ENCODE data around the gene IGFBP3. TPM values are rescaled to one million over a fixed set of nuclear protein-coding genes. Genes with fewer than 3 reads are reported as not detected.

IGFBP3 gene
- total and polyA plus RNA-seq, 2 donors (not counting 1 experiment from before 2014, with no cell fraction given), result 8.9 to 227 TPM

DNA sequence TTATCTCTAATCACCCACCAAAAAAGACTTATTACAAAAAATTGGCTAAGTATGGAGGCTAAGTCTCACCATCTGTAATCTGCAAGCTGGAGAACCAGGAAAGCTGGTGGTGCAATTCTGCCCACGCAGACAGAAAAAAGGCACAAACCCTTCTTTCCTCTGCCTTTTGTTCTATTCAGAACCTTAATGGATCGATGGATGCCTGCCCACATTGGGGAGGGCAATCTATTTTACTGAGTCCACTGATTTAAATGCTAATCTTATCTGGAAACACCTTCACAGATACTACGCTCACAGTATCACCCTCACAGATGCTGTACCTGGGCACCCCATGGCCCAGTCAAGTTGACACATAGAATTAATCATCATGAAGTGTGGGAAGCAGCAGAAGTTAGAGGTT is 10.2 kb downstream of the IGFBP3 start:
- DNase-seq (ENCODE audit: low read depth in 2 of 2), result no peak

DNA sequence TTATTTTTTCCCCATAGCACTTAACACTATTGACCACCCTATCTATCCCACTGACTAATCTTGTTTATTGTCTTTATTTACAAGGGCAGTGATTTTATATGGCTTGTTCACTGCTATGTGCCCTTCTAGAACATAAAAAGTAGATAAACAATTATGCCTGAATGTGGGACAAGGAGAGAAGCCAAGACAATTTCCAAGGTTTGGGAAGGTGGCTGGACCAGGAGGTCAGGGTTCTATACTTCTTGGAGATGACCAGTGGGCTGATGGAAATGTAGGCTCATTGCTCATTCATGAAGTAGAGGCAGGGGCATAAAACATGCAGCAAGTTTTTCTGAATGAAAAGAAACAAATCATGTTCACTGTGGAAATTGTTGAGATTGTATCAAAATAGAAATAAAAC is 11.5 kb downstream of the IGFBP3 start:
- H3K4me2 ChIP-seq (ENCODE audit: extremely low read depth, insufficient read depth, low read length), result no peak overlapping the region
- DNase-seq (ENCODE audit: low read depth in 2 of 2), result no peak
- H3K27ac ChIP-seq (ENCODE audit: insufficient read depth, low read length), result no peak overlapping the region
- H2AFZ ChIP-seq (ENCODE audit: low read length), result no peak overlapping the region
- no peaks in the 10 kb centered on the region for H3K9me3 ChIP-seq (ENCODE audit: control insufficient read depth, insufficient read depth, low read depth, low read length)
- H3K4me3 ChIP-seq (replicated peaks in 1 of 4; ENCODE audit: control extremely low read depth in 1 of 4, insufficient read depth in 1 of 4, low read depth in 3 of 4, low read length in 4 of 4), result no peak overlapping the region
- peaks cover 4% of the 10 kb centered on the region for H3K27me3 ChIP-seq (ENCODE audit: control insufficient read depth, insufficient read depth, low read length)
- no peaks in the 10 kb centered on the region for H3K79me2 ChIP-seq (ENCODE audit: control insufficient read depth, insufficient read depth, low read length)
- H3K36me3 ChIP-seq (ENCODE audit: control insufficient read depth, insufficient read depth, low read length), result no peaks in the 10 kb centered on the region
- no peaks in the 10 kb centered on the region for H3K4me1 ChIP-seq (ENCODE audit: control insufficient read depth, extremely low read depth, insufficient read depth, low read length)
- H4K20me1 ChIP-seq (ENCODE audit: control insufficient read depth, extremely low read depth, insufficient read depth, low read length), result no peaks in the 10 kb centered on the region
- H3K9ac ChIP-seq (ENCODE audit: insufficient read depth, low read length), result no peak overlapping the region
- TF ChIP-seq, protein P1, sequence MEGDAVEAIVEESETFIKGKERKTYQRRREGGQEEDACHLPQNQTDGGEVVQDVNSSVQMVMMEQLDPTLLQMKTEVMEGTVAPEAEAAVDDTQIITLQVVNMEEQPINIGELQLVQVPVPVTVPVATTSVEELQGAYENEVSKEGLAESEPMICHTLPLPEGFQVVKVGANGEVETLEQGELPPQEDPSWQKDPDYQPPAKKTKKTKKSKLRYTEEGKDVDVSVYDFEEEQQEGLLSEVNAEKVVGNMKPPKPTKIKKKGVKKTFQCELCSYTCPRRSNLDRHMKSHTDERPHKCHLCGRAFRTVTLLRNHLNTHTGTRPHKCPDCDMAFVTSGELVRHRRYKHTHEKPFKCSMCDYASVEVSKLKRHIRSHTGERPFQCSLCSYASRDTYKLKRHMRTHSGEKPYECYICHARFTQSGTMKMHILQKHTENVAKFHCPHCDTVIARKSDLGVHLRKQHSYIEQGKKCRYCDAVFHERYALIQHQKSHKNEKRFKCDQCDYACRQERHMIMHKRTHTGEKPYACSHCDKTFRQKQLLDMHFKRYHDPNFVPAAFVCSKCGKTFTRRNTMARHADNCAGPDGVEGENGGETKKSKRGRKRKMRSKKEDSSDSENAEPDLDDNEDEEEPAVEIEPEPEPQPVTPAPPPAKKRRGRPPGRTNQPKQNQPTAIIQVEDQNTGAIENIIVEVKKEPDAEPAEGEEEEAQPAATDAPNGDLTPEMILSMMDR (conservative IDR thresholded peaks at IDR 0.05 in 1 of 2, IDR thresholded peaks at IDR 0.05 in 1 of 2; ENCODE audit: low read depth in 1 of 2, low read length in 2 of 2), result no peak
- no peak for TF ChIP-seq EZH2 (IDR thresholded peaks at IDR 0.05; ENCODE audit: low read length, missing control alignments)

More for the DNA sequence above, 10.2 kb downstream of the IGFBP3 start:
- Histone ChIP-seq H3K9ac (ENCODE audit: insufficient read depth, low read length) (no peak overlapping the region), H3K79me2 (ENCODE audit: control insufficient read depth, insufficient read depth, low read length) (no peaks in the 10 kb centered on the region), H2AFZ (ENCODE audit: low read length) (no peak overlapping the region), H3K27me3 (ENCODE audit: control insufficient read depth, insufficient read depth, low read length) (peaks cover 4% of the 10 kb centered on the region), H3K9me3 (ENCODE audit: control insufficient read depth, insufficient read depth, low read depth, low read length) (no peaks in the 10 kb centered on the region), H3K4me1 (ENCODE audit: control insufficient read depth, extremely low read depth, insufficient read depth, low read length) (no peaks in the 10 kb centered on the region), H3K4me2 (ENCODE audit: extremely low read depth, insufficient read depth, low read length) (no peak overlapping the region), H4K20me1 (ENCODE audit: control insufficient read depth, extremely low read depth, insufficient read depth, low read length) (no peaks in the 10 kb centered on the region), H3K27ac (ENCODE audit: insufficient read depth, low read length) (no peak overlapping the region), H3K4me3 (replicated peaks in 1 of 4; ENCODE audit: control extremely low read depth in 1 of 4, insufficient read depth in 1 of 4, low read depth in 3 of 4, low read length in 4 of 4) (no peak overlapping the region), H3K36me3 (ENCODE audit: control insufficient read depth, insufficient read depth, low read length) (no peaks in the 10 kb centered on the region)
- TF ChIP-seq EZH2 (IDR thresholded peaks at IDR 0.05; ENCODE audit: low read length, missing control alignments), result no peak
- TF ChIP-seq, protein P1 (conservative IDR thresholded peaks at IDR 0.05 in 1 of 2, IDR thresholded peaks at IDR 0.05 in 1 of 2; ENCODE audit: low read depth in 1 of 2, low read length in 2 of 2), result no peak

DNA sequence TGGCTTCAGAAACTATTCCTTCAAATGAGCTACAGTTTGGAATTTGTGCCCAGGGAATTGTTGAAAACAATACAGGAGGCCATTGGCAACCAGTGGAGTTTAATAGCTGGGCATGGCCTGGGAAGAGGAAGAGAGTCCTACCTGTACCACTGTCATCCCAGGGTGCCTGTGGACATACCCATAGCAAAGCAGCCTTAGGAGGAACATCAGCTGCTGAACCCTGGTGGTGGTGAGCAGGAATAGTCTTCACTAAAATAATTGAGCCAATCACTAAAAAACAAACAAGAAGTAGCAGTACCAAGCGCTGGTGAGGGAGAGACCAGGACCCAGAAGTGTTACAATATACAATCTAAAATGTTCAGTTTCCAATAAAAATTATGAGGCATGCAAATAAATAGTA is 18.3 kb downstream of the IGFBP3 start:
- DNase-seq (ENCODE audit: low read depth in 2 of 2), result no peak
- Histone ChIP-seq H3K27ac (ENCODE audit: insufficient read depth, low read length) (no peak overlapping the region), H4K20me1 (ENCODE audit: control insufficient read depth, extremely low read depth, insufficient read depth, low read length) (no peaks in the 10 kb centered on the region), H3K79me2 (ENCODE audit: control insufficient read depth, insufficient read depth, low read length) (no peaks in the 10 kb centered on the region), H3K4me2 (ENCODE audit: extremely low read depth, insufficient read depth, low read length) (no peak overlapping the region), H3K9me3 (ENCODE audit: control insufficient read depth, insufficient read depth, low read depth, low read length) (no peaks in the 10 kb centered on the region), H3K9ac (ENCODE audit: insufficient read depth, low read length) (no peak overlapping the region), H3K4me1 (ENCODE audit: control insufficient read depth, extremely low read depth, insufficient read depth, low read length) (no peaks in the 10 kb centered on the region), H3K36me3 (ENCODE audit: control insufficient read depth, insufficient read depth, low read length) (no peaks in the 10 kb centered on the region), H2AFZ (ENCODE audit: low read length) (no peak overlapping the region), H3K27me3 (ENCODE audit: control insufficient read depth, insufficient read depth, low read length) (peaks cover 4% of the 10 kb centered on the region), H3K4me3 (replicated peaks in 1 of 4; ENCODE audit: control extremely low read depth in 1 of 4, insufficient read depth in 1 of 4, low read depth in 3 of 4, low read length in 4 of 4) (no peak overlapping the region)
- TF ChIP-seq EZH2 (IDR thresholded peaks at IDR 0.05; ENCODE audit: low read length, missing control alignments), result no peak
- TF ChIP-seq, protein P1 (conservative IDR thresholded peaks at IDR 0.05 in 1 of 2, IDR thresholded peaks at IDR 0.05 in 1 of 2; ENCODE audit: low read depth in 1 of 2, low read length in 2 of 2), result no peak
